AG09309 (cell line): ENCODE measurements around the gene WDR36.

Source experiments
- DNase-seq: peaks from one replicate; pipeline ENCODE4 v3.0.0-alpha.2; 2010; ENCODE audit warnings: low read depth
- H3K4me3 ChIP-seq: 2 replicates; pipeline ENCODE4 v1.5.1; 2011; ENCODE audit warnings: mild to moderate bottlenecking, low read depth, low read length, moderate library complexity; ENCODE audit not compliant: control insufficient read depth
- CTCF ChIP-seq: IDR thresholded peaks from 2 replicates; pipeline ENCODE4 v1.5.1; 2011; ENCODE audit warnings: mild to moderate bottlenecking, low read depth, low read length, inconsistent platforms; ENCODE audit not compliant: insufficient read depth, control insufficient read depth; ENCODE audit errors: missing control alignments

WDR36 gene

GRCh38 chr5:111124793-111125192 lies 32.6 kb downstream of the WDR36 start:
- TF ChIP-seq CTCF: no peak
- DNase-seq: no peak
- no peak overlapping the region for H3K4me3 ChIP-seq

DNA sequence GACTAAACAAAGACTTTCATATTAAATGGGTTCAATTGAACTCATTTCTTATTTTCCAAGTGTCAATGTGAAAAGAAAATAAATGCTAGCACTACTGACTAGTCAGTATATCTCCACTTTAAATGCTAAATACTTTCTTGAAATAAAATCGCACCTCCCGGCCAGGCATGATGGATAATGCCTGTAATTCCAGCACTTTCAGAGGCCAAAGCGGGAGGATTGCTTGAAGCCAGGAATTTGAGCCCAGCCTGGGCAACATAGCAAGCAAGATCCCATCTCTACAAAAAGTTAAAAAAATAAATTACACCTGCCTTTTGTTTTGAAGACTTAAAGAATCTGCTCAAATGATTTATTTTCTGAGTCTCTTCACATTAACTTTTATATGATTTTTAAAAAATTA lies 34.7 kb downstream of the WDR36 start:
- no peak overlapping the region for H3K4me3 ChIP-seq
- no peak for DNase-seq
- no peak for TF ChIP-seq CTCF

- no peak for TF ChIP-seq CTCF
- no peak for DNase-seq
- no peak overlapping the region for H3K4me3 ChIP-seq
Measured at GRCh38 chr5:111127453-111128195, 35.5 kb downstream of the WDR36 start.

- peak; percentile 51 for DNase-seq
- no peak overlapping the region for H3K4me3 ChIP-seq
- no peak for TF ChIP-seq CTCF
Measured at GRCh38 chr5:111129938-111130337, 37.8 kb downstream of the WDR36 start.

DNA sequence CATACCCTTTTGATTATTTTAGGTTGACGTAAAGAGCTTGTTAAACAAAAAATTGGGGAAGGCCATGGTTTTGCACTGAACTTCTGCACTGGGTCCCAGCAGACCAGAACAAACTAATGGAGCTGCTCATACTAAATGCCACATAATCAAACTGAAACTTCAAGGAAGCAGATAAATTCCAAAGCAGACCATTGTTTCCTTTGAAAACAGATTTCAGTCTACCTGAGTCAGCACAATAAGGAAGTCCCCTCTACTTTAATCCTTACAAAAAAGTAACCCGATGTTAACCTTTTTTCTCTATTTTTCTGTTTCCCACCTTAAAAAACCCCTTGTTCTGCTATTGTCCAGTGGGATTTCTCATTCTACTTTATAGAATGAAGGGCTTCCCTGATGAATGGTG lies 39.2 kb downstream of the WDR36 start:
- H3K4me3 ChIP-seq: no peak overlapping the region
- TF ChIP-seq CTCF: no peak
- DNase-seq: no peak

DNA sequence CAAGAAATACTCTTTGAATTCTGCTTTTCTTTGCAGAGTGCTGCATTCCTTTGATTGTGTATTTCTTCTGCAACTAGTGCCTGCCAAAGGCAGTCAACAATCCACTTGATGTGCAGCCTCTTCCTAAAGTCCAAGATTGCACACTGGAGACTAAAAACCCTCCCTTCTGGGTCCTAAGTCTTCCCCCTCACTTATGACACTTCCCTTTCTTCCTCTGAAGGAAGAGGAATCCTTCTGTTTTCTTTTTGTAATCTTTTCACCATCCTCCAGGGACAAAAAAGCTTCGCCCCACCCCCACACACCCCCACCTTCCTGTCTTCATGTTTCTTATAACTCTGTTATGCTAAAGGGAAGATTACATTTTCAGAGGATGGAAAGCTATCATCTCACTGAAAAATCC lies 39.9 kb downstream of the WDR36 start:
- no peak for DNase-seq
- TF ChIP-seq CTCF: no peak

More for the DNA sequence above, 39.9 kb downstream of the WDR36 start:
- H3K4me3 ChIP-seq: no peak overlapping the region
